Measurements from ENCODE around the gene DDR1.

DNA sequence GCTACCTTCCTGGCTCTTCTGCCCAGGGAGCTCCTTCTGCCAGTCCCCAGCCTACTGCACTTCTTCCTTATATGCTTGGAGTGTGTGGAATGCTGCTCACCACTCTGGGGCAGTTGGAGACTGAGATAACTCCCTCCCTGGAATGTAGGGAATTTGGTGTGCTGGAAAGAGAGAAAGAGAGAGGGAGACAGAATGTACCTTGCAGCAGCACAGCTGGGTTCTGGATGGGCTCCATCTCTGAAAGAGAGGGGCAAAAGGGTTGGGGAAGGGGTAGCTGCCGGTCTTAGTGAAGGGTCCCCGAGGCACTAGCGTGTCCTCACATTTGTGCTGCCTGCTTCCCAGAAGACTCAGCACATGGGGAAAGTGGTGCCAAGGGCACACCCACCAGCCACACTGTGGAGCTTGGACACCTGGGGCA, 40.2 kb upstream of the DDR1 start:
- TF ChIP-seq, protein P1, sequence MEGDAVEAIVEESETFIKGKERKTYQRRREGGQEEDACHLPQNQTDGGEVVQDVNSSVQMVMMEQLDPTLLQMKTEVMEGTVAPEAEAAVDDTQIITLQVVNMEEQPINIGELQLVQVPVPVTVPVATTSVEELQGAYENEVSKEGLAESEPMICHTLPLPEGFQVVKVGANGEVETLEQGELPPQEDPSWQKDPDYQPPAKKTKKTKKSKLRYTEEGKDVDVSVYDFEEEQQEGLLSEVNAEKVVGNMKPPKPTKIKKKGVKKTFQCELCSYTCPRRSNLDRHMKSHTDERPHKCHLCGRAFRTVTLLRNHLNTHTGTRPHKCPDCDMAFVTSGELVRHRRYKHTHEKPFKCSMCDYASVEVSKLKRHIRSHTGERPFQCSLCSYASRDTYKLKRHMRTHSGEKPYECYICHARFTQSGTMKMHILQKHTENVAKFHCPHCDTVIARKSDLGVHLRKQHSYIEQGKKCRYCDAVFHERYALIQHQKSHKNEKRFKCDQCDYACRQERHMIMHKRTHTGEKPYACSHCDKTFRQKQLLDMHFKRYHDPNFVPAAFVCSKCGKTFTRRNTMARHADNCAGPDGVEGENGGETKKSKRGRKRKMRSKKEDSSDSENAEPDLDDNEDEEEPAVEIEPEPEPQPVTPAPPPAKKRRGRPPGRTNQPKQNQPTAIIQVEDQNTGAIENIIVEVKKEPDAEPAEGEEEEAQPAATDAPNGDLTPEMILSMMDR (IDR thresholded peaks at IDR 0.05), result no peak
- TF ChIP-seq POLR2A (IDR thresholded peaks at IDR 0.05), result no peak
